WERI-Rb-1 (cell line): ENCODE results near the gene INIP.

ENCODE experiments used
- DNase-seq: peaks from one replicate; pipeline ENCODE4 v3.0.0-alpha.2; 2020
- H3K27ac ChIP-seq: fragments of 250-450 bp; sonication (Bioruptor Pico); 2 replicates; pipeline ENCODE4 v1.5.1; 2020; ENCODE audit warnings: mild to moderate bottlenecking, moderate library complexity
- H3K27me3 ChIP-seq: fragments of 250-450 bp; sonication (Bioruptor Pico); 2 replicates; pipeline ENCODE4 v1.5.1; 2021; ENCODE audit warnings: mild to moderate bottlenecking, low read depth, moderate library complexity; ENCODE audit not compliant: insufficient read depth, severe bottlenecking
- H3K36me3 ChIP-seq: fragments of 250-450 bp; sonication (Bioruptor Pico); 2 replicates; pipeline ENCODE4 v1.5.1; 2020; ENCODE audit warnings: mild to moderate bottlenecking, moderate library complexity
- H3K4me3 ChIP-seq: 2 replicates; pipeline ENCODE4 v1.5.1; 2011; ENCODE audit warnings: low read depth, mild to moderate bottlenecking, control low read depth, low read length
- H3K9me3 ChIP-seq: fragments of 250-450 bp; sonication (Bioruptor Pico); 2 replicates; pipeline ENCODE4 v1.5.1; 2021; ENCODE audit warnings: mild to moderate bottlenecking, moderate library complexity; ENCODE audit not compliant: severe bottlenecking
- TF ChIP-seq, protein P1 (sequence below): IDR thresholded peaks from 2 replicates; pipeline ENCODE4 v1.5.1; 2011; ENCODE audit warnings: low read depth, mild to moderate bottlenecking, control low read depth, inconsistent platforms, low read length

INIP gene

GRCh38 chr9:112705768-112706427, 12.0 kb downstream of the INIP start:
- Histone ChIP-seq H3K27me3 (no peaks in the 10 kb centered on the region), H3K36me3 (peaks cover 21% of the 10 kb centered on the region), H3K9me3 (no peaks in the 10 kb centered on the region), H3K4me3 (no peak overlapping the region), H3K27ac (no peak overlapping the region)
- TF ChIP-seq, protein P1, sequence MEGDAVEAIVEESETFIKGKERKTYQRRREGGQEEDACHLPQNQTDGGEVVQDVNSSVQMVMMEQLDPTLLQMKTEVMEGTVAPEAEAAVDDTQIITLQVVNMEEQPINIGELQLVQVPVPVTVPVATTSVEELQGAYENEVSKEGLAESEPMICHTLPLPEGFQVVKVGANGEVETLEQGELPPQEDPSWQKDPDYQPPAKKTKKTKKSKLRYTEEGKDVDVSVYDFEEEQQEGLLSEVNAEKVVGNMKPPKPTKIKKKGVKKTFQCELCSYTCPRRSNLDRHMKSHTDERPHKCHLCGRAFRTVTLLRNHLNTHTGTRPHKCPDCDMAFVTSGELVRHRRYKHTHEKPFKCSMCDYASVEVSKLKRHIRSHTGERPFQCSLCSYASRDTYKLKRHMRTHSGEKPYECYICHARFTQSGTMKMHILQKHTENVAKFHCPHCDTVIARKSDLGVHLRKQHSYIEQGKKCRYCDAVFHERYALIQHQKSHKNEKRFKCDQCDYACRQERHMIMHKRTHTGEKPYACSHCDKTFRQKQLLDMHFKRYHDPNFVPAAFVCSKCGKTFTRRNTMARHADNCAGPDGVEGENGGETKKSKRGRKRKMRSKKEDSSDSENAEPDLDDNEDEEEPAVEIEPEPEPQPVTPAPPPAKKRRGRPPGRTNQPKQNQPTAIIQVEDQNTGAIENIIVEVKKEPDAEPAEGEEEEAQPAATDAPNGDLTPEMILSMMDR: peak; percentile 64
- peak; percentile 70 for DNase-seq

- H3K36me3 ChIP-seq: peaks cover 40% of the 10 kb centered on the region
- no peak overlapping the region for H3K27ac ChIP-seq
- H3K4me3 ChIP-seq: no peak overlapping the region
- DNase-seq: no peak
- H3K9me3 ChIP-seq: no peaks in the 10 kb centered on the region
- no peaks in the 10 kb centered on the region for H3K27me3 ChIP-seq
- TF ChIP-seq, protein P1: no peak
Observed at GRCh38 chr9:112703304-112703703, 14.6 kb downstream of the INIP start.

DNA sequence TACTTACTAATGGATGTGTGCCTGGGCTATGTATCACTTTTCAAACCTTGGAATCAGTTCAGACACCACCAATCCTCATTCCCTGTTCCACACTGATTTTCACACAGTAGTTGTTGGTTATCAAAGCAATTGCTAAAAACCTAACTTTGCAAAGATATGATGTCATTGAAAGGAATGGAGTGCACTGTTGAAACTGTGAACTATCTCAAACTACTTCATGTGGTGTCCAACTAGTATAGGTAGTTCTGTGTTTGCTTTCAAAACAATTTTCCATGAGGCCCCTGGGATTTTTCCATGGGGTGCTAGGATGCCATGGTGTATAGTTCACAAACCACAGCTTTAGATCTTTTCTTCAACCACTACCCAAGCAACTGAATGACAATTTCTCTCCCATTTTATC, 17.8 kb downstream of the INIP start:
- TF ChIP-seq, protein P1: no peak
- H3K9me3 ChIP-seq: no peaks in the 10 kb centered on the region
- H3K36me3 ChIP-seq: peaks cover 52% of the 10 kb centered on the region
- DNase-seq: no peak
- no peak overlapping the region for H3K27ac ChIP-seq
- no peaks in the 10 kb centered on the region for H3K27me3 ChIP-seq
- no peak overlapping the region for H3K4me3 ChIP-seq

DNA sequence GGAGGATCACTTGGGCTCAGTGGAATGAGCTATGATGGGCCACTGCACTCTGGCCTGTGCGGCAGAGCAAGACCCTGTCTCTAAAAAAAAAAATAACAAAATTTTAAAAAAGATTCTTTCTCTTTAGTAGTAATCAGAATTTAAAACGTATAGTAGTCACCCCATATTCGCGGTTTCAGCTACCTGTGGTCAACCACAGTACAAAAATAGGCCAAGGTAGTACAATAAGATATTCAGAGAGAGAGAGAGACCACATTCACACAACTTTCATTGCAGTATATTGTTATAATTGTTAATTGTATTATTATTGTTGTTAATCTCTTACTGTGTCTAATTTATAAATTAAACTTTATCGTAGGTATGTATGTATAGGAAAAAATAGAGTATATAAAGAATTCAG, 18.7 kb downstream of the INIP start:
- TF ChIP-seq, protein P1: no peak
- Histone ChIP-seq H3K27ac (no peak overlapping the region), H3K9me3 (no peaks in the 10 kb centered on the region), H3K4me3 (no peak overlapping the region), H3K36me3 (peaks cover 50% of the 10 kb centered on the region), H3K27me3 (no peaks in the 10 kb centered on the region)
- DNase-seq: no peak

GRCh38 chr9:112696461-112696860, 21.5 kb downstream of the INIP start:
- Histone ChIP-seq H3K36me3 (peaks cover 57% of the 10 kb centered on the region), H3K4me3 (no peak overlapping the region), H3K9me3 (no peaks in the 10 kb centered on the region), H3K27me3 (no peaks in the 10 kb centered on the region), H3K27ac (no peak overlapping the region)
- TF ChIP-seq, protein P1: no peak
- no peak for DNase-seq
